SJSA1 (cell line): ENCODE data around the gene ZNF844. TPM values are rescaled to one million over a fixed set of nuclear protein-coding genes. Genes with fewer than 3 reads are reported as not detected.

ENCODE experiments used
- DNase-seq, 2 experiments: peaks; one replicate each; pipeline ENCODE4 v3.0.0-alpha.2; 2015 to 2020; ENCODE audit warnings: low spot score in 2 of 2, low read depth in 1 of 2
- H3K27ac ChIP-seq: fragments of 250-450 bp; sonication (Bioruptor Pico); 2 replicates; pipeline ENCODE4 v1.5.1; 2020; ENCODE audit warnings: mild to moderate bottlenecking, moderate library complexity
- H3K27me3 ChIP-seq: fragments of 250-450 bp; sonication (Bioruptor Pico); replicated peaks from 2 replicates; pipeline ENCODE4 v1.5.1; 2020; ENCODE audit warnings: mild to moderate bottlenecking, moderate library complexity
- H3K36me3 ChIP-seq: fragments of 250-450 bp; sonication (Bioruptor Pico); 2 replicates; pipeline ENCODE4 v1.5.1; 2020; ENCODE audit warnings: mild to moderate bottlenecking
- H3K4me1 ChIP-seq: fragments of 250-450 bp; sonication (Bioruptor Pico); replicated peaks from 2 replicates; pipeline ENCODE4 v1.6.1; 2021; ENCODE audit warnings: mild to moderate bottlenecking
- H3K4me3 ChIP-seq: fragments of 250-450 bp; sonication (Bioruptor Pico); 2 replicates; pipeline ENCODE4 v1.5.1; 2020; ENCODE audit warnings: mild to moderate bottlenecking
- H3K9me3 ChIP-seq: fragments of 250-450 bp; sonication (Bioruptor Pico); replicated peaks from 2 replicates; pipeline ENCODE4 v1.5.1; 2020; ENCODE audit warnings: mild to moderate bottlenecking
- total RNA-seq: library from RNA; depleted of rRNA; stranded (reverse); fragments of >200 nt; shearing (Covaris generic); gene quantifications from 2 replicates; pipeline ENCODE4 v1.2.3, GENCODE V29; 2014; rRNA removed

Gene ZNF844
- total RNA-seq = 0.13 and 0.82 TPM in 2 replicates

GRCh38 chr19:12064590-12065538, at the start of gene ZNF844:
Gene ZNF844 (plus strand): TSS chr19:12064731. CDS start chr19:12064874, 143 bp downstream.
- H3K4me3 ChIP-seq = peak within 1 kb of the TSS; percentile 42
- H3K27me3 ChIP-seq = no peaks in the 10 kb centered on the region
- peak in 1 of 2 experiments; percentile 46 for DNase-seq
- H3K36me3 ChIP-seq = no peaks in the 10 kb centered on the region
- no peaks in the 10 kb centered on the region for H3K4me1 ChIP-seq
- no peak within 1 kb of the TSS; the same call in 1 of the 2 replicates for H3K27ac ChIP-seq
- H3K9me3 ChIP-seq = peaks cover 5% of the 10 kb centered on the region

GRCh38 chr19:12015015-12015752, 49.3 kb upstream of the ZNF844 start:
- peaks cover 34% of the 10 kb centered on the region for H3K9me3 ChIP-seq

GRCh38 chr19:12015753-12016116, 48.8 kb upstream of the ZNF844 start:
- peaks cover 34% of the 10 kb centered on the region for H3K9me3 ChIP-seq
- no peak overlapping the region for H3K4me3 ChIP-seq
- H3K4me1 ChIP-seq = no peaks in the 10 kb centered on the region
- H3K27ac ChIP-seq = no peak overlapping the region
- peaks cover 21% of the 10 kb centered on the region for H3K36me3 ChIP-seq
- no peak for DNase-seq
- no peaks in the 10 kb centered on the region for H3K27me3 ChIP-seq

More at GRCh38 chr19:12015015-12015752, 49.3 kb upstream of the ZNF844 start:
- H3K4me1 ChIP-seq = no peaks in the 10 kb centered on the region
- H3K36me3 ChIP-seq = peaks cover 21% of the 10 kb centered on the region
- no peak overlapping the region for H3K4me3 ChIP-seq
- DNase-seq = no peak
- no peaks in the 10 kb centered on the region for H3K27me3 ChIP-seq
- no peak overlapping the region for H3K27ac ChIP-seq

- no peak for DNase-seq
- Histone ChIP-seq H3K27me3 (no peaks in the 10 kb centered on the region), H3K27ac (no peak overlapping the region), H3K4me1 (no peaks in the 10 kb centered on the region), H3K9me3 (peaks cover 3% of the 10 kb centered on the region; the same call in 1 of the 2 replicates), H3K4me3 (no peak overlapping the region), H3K36me3 (0 out of 2 replicates have a peak, but pooled peaks cover 3% of the 10 kb centered on the region)
These were observed 30.3 kb upstream of the ZNF844 start for GRCh38 chr19:12034198-12034597.

- H3K4me1 ChIP-seq = no peaks in the 10 kb centered on the region
- DNase-seq = no peak
- H3K27me3 ChIP-seq = no peaks in the 10 kb centered on the region
- no peak overlapping the region for H3K27ac ChIP-seq
- peaks cover 3% of the 10 kb centered on the region; the same call in 1 of the 2 replicates for H3K9me3 ChIP-seq
- H3K36me3 ChIP-seq = 0 out of 2 replicates have a peak, but pooled peaks cover 3% of the 10 kb centered on the region
- peak overlapping the region; percentile 53 for H3K4me3 ChIP-seq
These were observed 29.9 kb upstream of the ZNF844 start for GRCh38 chr19:12034620-12035019.

GRCh38 chr19:12035220-12036172, 29.0 kb upstream of the ZNF844 start, which contains the start of gene ZNF433:
Gene ZNF433 (minus strand): TSS chr19:12035679. CDS start chr19:12035539, 140 bp downstream.
- Histone ChIP-seq H3K4me3 (peak within 1 kb of the TSS; percentile 53), H3K4me1 (no peaks in the 10 kb centered on the region), H3K27ac (peak within 1 kb of the TSS; percentile 36; the same call in 1 of the 2 replicates), H3K27me3 (no peaks in the 10 kb centered on the region), H3K36me3 (0 out of 2 replicates have a peak, but pooled peaks cover 3% of the 10 kb centered on the region), H3K9me3 (peaks cover 3% of the 10 kb centered on the region; the same call in 1 of the 2 replicates)
- peak; percentile 28 to 65 for DNase-seq

- H3K9me3 ChIP-seq = peaks cover 29% of the 10 kb centered on the region
These were observed 21.6 kb upstream of the ZNF844 start for GRCh38 chr19:12042893-12043292.

GRCh38 chr19:12043752-12044422, 20.6 kb upstream of the ZNF844 start:
- H3K4me3 ChIP-seq = no peak overlapping the region
- no peak for DNase-seq
- 0 out of 2 replicates have a peak, but pooled peaks cover 2% of the 10 kb centered on the region for H3K36me3 ChIP-seq
- no peak overlapping the region for H3K27ac ChIP-seq
- no peaks in the 10 kb centered on the region for H3K4me1 ChIP-seq
- no peaks in the 10 kb centered on the region for H3K27me3 ChIP-seq
- H3K9me3 ChIP-seq = peaks cover 30% of the 10 kb centered on the region

More at GRCh38 chr19:12042893-12043292, 21.6 kb upstream of the ZNF844 start:
- H3K4me1 ChIP-seq = no peaks in the 10 kb centered on the region
- H3K4me3 ChIP-seq = no peak overlapping the region
- no peaks in the 10 kb centered on the region for H3K27me3 ChIP-seq
- H3K27ac ChIP-seq = no peak overlapping the region
- 0 out of 2 replicates have a peak, but pooled peaks cover 2% of the 10 kb centered on the region for H3K36me3 ChIP-seq
- DNase-seq = no peak

GRCh38 chr19:12047868-12048267, 16.7 kb upstream of the ZNF844 start:
- DNase-seq = no peak
- no peaks in the 10 kb centered on the region for H3K4me1 ChIP-seq
- no peaks in the 10 kb centered on the region for H3K27me3 ChIP-seq
- H3K9me3 ChIP-seq = peaks cover 34% of the 10 kb centered on the region
- no peak overlapping the region for H3K27ac ChIP-seq
- 0 out of 2 replicates have a peak, but pooled peaks cover 2% of the 10 kb centered on the region for H3K36me3 ChIP-seq
- H3K4me3 ChIP-seq = no peak overlapping the region

- DNase-seq = no peak
- H3K4me3 ChIP-seq = peak overlapping the region; percentile 43
These were observed 12.4 kb upstream of the ZNF844 start for GRCh38 chr19:12052091-12052496.

GRCh38 chr19:12052497-12053169, 11.9 kb upstream of the ZNF844 start, which contains the start of gene ZNF878:
Gene ZNF878 (minus strand): TSS chr19:12052961. CDS start chr19:12052801, 160 bp downstream.
- H3K4me1 ChIP-seq = no peaks in the 10 kb centered on the region
- H3K27ac ChIP-seq = no peak within 1 kb of the TSS
- H3K4me3 ChIP-seq = peak within 1 kb of the TSS; percentile 43
- no peaks in the 10 kb centered on the region for H3K27me3 ChIP-seq
- no peaks in the 10 kb centered on the region for H3K36me3 ChIP-seq
- peaks cover 12% of the 10 kb centered on the region; the same call in 1 of the 2 replicates for H3K9me3 ChIP-seq
- peak; percentile 45 to 60 for DNase-seq

More at GRCh38 chr19:12052091-12052496, 12.4 kb upstream of the ZNF844 start:
- Histone ChIP-seq H3K36me3 (no peaks in the 10 kb centered on the region), H3K27ac (no peak overlapping the region), H3K4me1 (no peaks in the 10 kb centered on the region), H3K27me3 (no peaks in the 10 kb centered on the region), H3K9me3 (peaks cover 13% of the 10 kb centered on the region; the same call in 1 of the 2 replicates)
